Ishikawa (cell line): Measurements from ENCODE around the gene ANKRD24.
A peak's percentile ranks its signal among the peaks of the same experiment; 100 is the strongest.

ENCODE experiments used
- CEBPB ChIP-seq: IDR thresholded peaks from 2 replicates; pipeline ENCODE4 v1.6.1; 2012
- CREB1 ChIP-seq: IDR thresholded peaks from 2 replicates; pipeline ENCODE4 v1.6.1; 2012; ENCODE audit warnings: low read depth
- EGR1 ChIP-seq: IDR thresholded peaks from 2 replicates; pipeline ENCODE4 v1.6.1; 2012
- EP300 ChIP-seq: IDR thresholded peaks from 2 replicates; pipeline ENCODE4 v1.6.1; 2012; ENCODE audit warnings: borderline replicate concordance
- FOXM1 ChIP-seq: IDR thresholded peaks from 2 replicates; pipeline ENCODE4 v1.6.1; 2012; ENCODE audit warnings: low read depth, borderline replicate concordance
- NFIC ChIP-seq: IDR thresholded peaks from 2 replicates; pipeline ENCODE4 v1.6.1; 2012
- RAD21 ChIP-seq: IDR thresholded peaks from 2 replicates; pipeline ENCODE4 v1.6.1; 2012; ENCODE audit warnings: low read depth
- REST ChIP-seq: IDR thresholded peaks from 2 replicates; pipeline ENCODE4 v1.6.1; 2012; ENCODE audit warnings: low read depth, mild to moderate bottlenecking
- TAF1 ChIP-seq: IDR thresholded peaks from 2 replicates; pipeline ENCODE4 v1.6.1; 2012; ENCODE audit warnings: low read depth, mild to moderate bottlenecking
- TCF12 ChIP-seq: IDR thresholded peaks from 2 replicates; pipeline ENCODE4 v1.6.1; 2012; ENCODE audit warnings: low read depth
- TEAD4 ChIP-seq: IDR thresholded peaks from 2 replicates; pipeline ENCODE4 v1.6.1; 2012
- USF1 ChIP-seq: IDR thresholded peaks from 2 replicates; pipeline ENCODE4 v1.6.1; 2012
- YY1 ChIP-seq: IDR thresholded peaks from 2 replicates; pipeline ENCODE4 v1.6.1; 2012; ENCODE audit warnings: low read depth
- ZBTB7A ChIP-seq: IDR thresholded peaks from 2 replicates; pipeline ENCODE4 v1.6.1; 2012; ENCODE audit warnings: low read depth
- TF ChIP-seq, protein P1 (sequence below): IDR thresholded peaks from 2 replicates; pipeline ENCODE4 v1.6.1; 2012

Gene ANKRD24

DNA sequence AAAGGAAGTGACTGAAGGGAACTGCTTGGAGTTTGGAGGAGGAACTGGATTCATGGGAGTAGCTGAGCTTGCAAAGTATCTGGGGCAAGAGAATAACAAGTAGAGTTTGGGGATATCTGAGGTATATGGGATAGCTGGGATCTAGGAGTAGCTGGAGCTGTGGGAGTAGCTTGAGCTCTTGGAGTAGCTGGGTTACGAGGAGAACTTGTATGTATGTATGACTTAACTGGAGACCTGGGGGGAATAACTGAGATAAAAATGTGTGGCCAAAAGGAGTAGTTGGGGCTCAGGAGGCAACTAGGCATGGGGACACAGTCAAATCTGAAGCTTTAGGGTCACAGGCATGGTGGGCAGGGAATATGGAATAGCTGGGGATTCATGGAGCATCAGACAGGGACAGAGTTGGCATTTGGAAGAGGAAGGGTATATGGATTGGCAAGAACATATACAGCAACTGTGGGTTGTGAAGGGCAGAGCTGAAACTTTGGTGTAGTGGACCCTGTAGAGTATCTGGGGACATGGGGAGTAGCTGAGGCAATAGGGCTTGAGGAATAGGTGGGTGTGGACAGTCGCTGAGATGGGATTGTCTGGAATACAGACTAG is 18.6 kb downstream of the ANKRD24 start:
- TF ChIP-seq EP300, result no peak
- TF ChIP-seq FOXM1, result no peak
- no peak for TF ChIP-seq ZBTB7A
- no peak for TF ChIP-seq TCF12
- TF ChIP-seq RAD21, result no peak
- no peak for TF ChIP-seq YY1
- TF ChIP-seq TEAD4, result no peak
- TF ChIP-seq REST, result no peak
- TF ChIP-seq TAF1, result no peak
- TF ChIP-seq CEBPB, result no peak
- TF ChIP-seq, protein P1, sequence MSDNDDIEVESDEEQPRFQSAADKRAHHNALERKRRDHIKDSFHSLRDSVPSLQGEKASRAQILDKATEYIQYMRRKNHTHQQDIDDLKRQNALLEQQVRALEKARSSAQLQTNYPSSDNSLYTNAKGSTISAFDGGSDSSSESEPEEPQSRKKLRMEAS, result no peak

- TF ChIP-seq, protein P1, result no peak
- TF ChIP-seq RAD21 (no peak), TCF12 (no peak), ZBTB7A (no peak), NFIC (no peak)
Measured at GRCh38 chr19:4201798-4202197, 19.3 kb downstream of the ANKRD24 start.

DNA sequence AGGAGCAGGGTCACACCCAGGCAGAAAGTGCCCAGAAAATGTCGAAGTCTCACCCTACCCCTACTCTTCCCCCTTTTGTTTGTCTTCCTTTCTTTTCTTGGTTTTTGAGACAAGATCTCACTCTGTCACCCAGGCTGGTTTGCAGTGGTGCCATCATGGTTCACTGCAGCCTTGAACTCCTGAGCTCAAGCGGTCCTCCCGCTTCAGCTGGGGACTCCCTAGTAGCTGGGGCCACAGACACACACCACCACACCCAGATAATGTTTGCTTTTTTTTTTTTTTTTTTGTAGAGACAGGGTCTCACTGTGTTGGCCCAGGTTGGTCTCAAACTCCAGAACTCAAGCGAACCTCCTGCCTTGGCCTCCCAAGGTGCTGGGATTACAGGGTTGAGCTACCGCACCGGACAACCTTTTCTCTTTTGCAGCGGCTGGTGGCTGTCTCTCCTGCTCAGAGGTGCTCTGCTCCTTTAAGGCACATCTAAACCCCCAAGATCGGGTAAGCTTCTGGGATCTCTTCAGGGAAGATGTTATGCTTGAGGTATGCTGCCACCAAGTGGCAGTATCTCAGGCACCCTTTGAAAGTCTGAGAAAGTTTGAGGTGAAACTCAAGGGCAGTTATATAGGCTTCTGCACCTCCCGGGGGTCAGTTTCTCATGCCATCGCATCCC is 24.5 kb downstream of the ANKRD24 start:
- TF ChIP-seq EP300 (no peak), RAD21 (peak; percentile 31; the same call in 1 of the 2 replicates)

DNA sequence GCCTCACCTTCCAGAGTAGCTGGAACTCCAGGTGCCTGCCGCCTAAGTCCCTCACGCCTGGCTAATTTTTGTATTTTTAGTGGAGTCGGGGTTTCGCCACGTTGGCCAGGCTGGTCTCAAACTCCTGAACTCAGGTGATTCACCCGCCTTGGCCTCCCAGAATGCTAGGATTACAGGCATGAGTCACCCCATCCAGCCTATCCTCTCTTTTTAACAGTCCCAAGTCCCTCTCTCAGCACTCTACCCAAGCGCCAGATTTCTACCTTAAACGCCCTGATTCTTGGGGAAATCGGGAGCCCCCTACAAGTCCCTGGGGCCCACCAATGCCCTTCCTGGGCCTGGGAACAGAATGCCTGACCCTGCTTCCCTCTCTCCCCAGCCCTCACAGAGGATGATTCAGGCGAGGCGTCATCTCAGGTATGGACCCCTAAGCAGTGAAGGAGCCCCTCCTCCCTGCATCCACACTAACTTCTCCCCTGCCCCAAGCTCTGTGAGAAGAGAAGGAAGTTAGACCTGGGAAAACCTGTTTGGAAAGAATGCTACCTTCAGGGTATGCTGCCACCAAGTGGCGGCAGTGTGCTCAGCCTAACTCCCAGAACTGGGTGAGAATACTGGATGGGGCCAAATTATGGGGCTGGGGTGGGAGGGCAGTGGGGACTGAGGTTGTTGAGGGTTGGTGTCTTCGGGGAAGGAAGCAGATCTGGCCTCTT is 26.1 kb downstream of the ANKRD24 start:
- TF ChIP-seq RAD21 (peak; percentile 43), NFIC (no peak), TEAD4 (0 out of 2 replicates have a peak, but pooled peaks have one; percentile 20)

- TF ChIP-seq TCF12, result no peak
- no peak for TF ChIP-seq USF1
- no peak for TF ChIP-seq EP300
Measured at GRCh38 chr19:4210166-4210731, 27.8 kb downstream of the ANKRD24 start.

- TF ChIP-seq, protein P1, result no peak
- TF ChIP-seq REST (no peak), YY1 (no peak), CEBPB (no peak), RAD21 (no peak), TCF12 (no peak), NFIC (no peak), TAF1 (no peak), FOXM1 (no peak), TEAD4 (no peak), EP300 (no peak), USF1 (no peak), CREB1 (no peak), EGR1 (no peak), ZBTB7A (no peak)
Measured at GRCh38 chr19:4213116-4213515, 30.6 kb downstream of the ANKRD24 start.
